Adipose tissue (tissue), 3 donors: ENCODE results near the gene OXCT1. TPM values are rescaled to one million over a fixed set of nuclear protein-coding genes. Genes with fewer than 3 reads are reported as not detected.

Experiments
- H3K27ac ChIP-seq: one replicate; pipeline ENCODE4 v1.5.1; 2013; ENCODE audit warnings: low read depth, low read length
- WGBS, 3 donors: extraction: QIAGEN DNeasy Blood & Tissue Kit; methylation state at CpG; one replicate each; pipeline ENCODE4 v1.1.7; 2013; 5-methylcytosine and 5-hydroxymethylcytosine counted together
- polyA plus RNA-seq, 3 donors: library from polyadenylated mRNA; stranded (reverse); fragments of 200-250 nt; gene quantifications; one replicate each; pipeline ENCODE4 v1.2.3, GENCODE V29; 2013
- donor health status: healthy with polysubstance abuse.
- donor health status: Bipolar disorder and iron deficiency.
- donor health status: healthy.

OXCT1 gene
- 10 to 100 TPM in 2 of 3 donors, 1 to 10 TPM in 1; 6.0 to 69.3 (median 29.8) TPM for polyA plus RNA-seq

DNA sequence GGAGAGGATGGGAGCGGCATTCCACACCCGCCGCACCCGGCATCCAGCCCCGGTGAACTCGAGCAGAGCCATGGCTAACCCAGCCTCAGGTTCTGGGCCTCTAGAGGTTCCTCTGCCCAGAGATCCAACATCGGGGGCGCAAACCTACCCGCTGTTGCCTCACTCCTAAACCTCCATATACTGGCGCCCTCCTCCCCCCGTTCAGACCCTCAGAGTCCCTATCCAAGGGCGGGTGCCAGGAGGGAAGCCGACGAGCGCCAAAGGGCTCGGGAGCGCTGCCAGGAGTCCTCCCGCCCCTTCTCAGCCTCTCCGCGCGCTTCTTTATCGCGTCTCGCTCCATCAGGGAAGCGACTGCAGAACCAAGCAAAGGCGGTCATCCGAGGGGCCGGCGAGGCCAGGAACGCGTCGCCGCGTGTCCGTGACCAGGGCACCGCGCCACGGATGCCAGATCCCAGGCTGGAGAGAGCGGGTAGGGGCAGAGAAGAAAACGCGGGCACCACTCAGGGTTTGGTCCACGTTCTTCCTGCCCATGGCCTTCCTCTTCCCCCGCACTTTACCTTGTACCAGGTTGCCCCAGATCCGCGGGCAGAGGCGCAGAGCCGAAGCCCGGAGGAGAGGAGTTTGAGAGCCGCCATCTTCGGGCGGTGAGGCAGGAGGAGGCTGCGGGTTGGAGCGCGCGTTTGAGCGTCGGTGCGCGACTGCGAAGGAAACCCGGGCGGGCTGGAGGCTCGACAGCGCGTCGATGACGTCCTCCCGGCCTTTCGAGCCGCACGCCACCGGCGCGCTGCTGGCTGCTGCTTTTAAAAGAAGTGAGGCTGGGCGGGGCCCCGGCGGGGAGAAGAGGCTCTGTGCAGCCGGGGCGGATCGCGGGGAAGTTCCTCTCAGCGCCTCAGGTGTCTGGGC is at the start of gene OXCT1:
Gene OXCT1, minus strand, starts transcription at position 702 of the 903 bp plus-strand sequence. Its CDS starts 67 bp downstream, at position 635.
- peak within 1 kb of the TSS; percentile 64 for H3K27ac ChIP-seq
- 0 to 1% (median 0%) methylated on average over 78 to 82 of the region's 82 CpGs for WGBS, 3 donors

GRCh38 chr5:41918105-41918504 is 47.9 kb upstream of the OXCT1 start:
- no peak overlapping the region for H3K27ac ChIP-seq
- 77 to 93% (median 87%) methylated on average over 2 of the region's 2 CpGs for WGBS, 3 donors

- no peak overlapping the region for H3K27ac ChIP-seq
- WGBS, 3 donors, result 88 to 91% (median 91%) methylated on average over 4 of the region's 4 CpGs
Measured at GRCh38 chr5:41908374-41909079, 38.3 kb upstream of the OXCT1 start.

DNA sequence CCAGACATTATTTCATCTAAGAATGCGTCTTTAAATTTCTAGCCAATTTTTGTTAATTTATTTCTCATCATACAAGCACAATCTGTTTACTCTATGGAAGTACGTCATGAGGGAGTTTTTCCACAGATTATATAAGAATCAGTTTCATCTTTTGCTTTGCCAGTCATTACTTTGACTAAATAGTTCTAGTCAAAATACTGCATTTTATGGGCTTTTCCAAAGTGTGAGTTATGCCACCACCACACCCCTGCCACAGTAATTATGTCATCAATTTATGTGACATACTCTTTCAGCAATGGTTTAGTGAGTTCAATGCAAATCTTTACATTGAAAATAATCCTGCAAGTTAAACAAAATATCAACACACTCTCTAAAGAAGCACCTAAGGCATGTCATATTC is 35.9 kb upstream of the OXCT1 start:
- no peak overlapping the region for H3K27ac ChIP-seq
- WGBS, 3 donors, result 87 to 89% (median 87%) methylated on average over 2 of the region's 2 CpGs

DNA sequence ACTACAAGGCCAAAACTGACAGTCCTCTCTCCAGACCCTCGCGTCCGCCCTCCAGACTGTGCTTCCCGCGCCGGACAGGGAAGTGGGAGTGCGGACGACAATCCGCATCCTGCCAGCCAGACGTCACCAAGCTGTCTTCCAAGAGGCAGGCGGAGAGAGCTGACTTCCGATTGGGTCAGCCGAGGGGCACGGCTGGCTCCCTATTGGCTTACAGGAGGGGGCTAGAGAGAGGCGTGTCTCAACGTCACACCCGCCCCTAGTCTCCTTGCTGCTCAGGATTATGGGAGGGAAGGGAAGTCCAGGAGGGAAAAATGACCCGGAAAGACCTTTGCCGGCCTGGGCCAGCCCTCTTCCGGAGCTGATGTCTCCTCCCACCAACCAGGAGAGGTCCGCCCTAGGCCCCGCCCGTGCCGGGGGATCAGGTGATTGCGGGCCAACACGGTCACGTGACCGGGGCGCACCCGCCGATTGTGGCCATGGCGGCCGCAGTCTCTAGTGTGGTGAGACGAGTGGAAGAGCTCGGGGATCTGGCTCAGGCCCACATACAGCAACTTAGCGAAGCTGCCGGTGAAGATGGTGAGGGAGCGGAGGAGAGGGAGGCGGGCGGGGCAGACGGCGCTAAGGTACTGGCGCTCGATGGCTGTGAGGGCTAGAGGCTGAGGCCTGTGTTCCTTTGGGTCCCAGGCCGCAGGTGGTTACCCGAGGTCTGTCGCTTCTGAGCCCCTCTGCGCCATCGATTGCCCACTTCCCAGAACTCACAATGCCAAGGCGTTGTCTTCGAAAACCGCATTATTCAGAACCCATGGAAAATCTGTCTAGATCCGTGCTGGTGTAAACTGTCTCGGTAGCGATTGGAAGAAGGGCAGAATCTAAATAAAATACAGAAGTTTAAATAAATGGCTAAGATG is 33.9 kb upstream of the OXCT1 start, which contains the start of gene RIMOC1:
Gene RIMOC1, plus strand, starts transcription at position 453 of the 908 bp plus-strand sequence. Its CDS starts 24 bp downstream, at position 477.
- 0% methylated on average over 53 to 55 of the region's 55 CpGs for whole genome bisulfite sequencing, 3 donors
- peak within 1 kb of the TSS; percentile 62 for H3K27ac ChIP-seq

DNA sequence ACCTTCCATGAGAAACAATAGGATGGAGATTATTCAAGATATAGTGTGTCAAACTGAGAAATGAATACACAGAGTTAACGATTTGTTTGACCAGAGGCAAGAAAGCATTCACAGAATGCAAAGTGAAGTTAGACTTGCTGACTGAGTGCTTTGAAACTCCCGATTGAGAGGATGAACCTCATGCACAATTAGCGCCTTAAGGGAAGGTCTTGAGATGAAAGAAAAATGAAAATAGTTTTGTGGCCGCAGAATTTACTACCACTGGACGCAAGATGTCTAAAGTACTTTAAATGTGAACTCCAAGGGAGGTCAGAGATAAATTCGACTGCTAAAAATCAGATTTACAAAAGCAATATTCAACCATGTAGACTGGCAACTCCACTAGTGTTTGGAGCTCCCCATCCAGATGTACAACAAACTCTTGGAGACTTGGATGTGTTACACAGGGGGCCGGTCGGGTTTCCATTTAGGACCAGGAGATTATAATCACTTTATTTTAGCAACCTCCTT is 33.2 kb upstream of the OXCT1 start:
- H3K27ac ChIP-seq, result peak overlapping the region; percentile 62
- 37 to 47% (median 42%) methylated on average over 8 of the region's 8 CpGs for WGBS, 3 donors

DNA sequence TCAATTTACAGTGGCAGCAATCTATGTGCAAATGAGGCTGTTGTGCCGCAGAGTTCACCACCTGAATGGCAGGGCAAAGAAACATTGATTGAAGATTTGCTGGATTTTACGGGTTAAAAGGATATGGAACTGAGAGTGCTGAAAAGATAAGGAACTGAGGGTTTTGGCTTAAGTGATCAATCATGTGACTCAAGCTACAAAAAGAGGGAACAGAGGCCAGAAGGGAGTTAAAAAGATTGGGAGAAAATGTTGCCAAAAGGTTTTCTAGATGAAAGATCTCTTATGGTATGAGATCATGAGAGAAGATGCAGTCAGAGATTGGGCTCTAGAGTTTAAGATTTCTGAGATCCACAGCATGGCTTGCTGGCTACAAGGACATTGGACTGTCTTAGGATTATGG is 26.0 kb upstream of the OXCT1 start:
- WGBS, 3 donors, result 12 to 25% (median 17%) methylated on average over 2 of the region's 2 CpGs
- no peak overlapping the region for H3K27ac ChIP-seq

GRCh38 chr5:41893074-41893851 is 23.0 kb upstream of the OXCT1 start:
- WGBS, 3 donors, result 75 to 83% (median 80%) methylated on average over 3 of the region's 3 CpGs
- H3K27ac ChIP-seq, result no peak overlapping the region

- no peak overlapping the region for H3K27ac ChIP-seq
Measured at GRCh38 chr5:41892031-41892430, 21.8 kb upstream of the OXCT1 start.

DNA sequence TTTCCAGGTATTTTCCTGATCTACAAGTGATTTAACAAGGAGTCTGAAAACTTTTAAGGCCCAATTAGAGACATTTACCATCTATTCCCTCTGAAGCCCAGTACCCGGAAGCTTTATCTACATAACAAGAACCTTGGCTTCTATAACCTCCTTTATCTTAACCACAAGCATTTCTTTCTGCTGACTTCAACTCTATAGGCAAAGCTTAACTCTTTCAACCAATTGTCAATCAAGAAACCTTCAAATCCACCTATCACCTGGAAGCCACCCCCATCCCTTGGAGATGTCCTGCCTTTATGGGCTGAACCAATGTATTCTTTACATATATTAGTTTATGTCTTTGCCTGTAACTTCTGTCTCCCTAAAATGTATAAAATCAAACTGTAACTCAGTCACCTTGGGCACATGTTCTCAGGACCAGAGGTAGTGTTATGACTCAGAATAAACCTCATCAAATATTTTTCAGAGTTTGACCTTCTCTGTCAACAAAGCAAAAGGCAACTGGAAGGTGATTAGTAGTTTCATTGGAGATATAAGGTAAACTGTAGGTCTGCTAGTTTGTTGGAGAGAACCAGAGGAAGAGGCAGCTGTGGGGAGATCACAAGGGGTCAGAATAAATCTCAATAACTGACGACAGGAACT is 21.0 kb upstream of the OXCT1 start:
- WGBS, 3 donors, result 42 to 66% (median 60%) methylated on average over 2 of the region's 2 CpGs
- no peak overlapping the region for H3K27ac ChIP-seq

DNA sequence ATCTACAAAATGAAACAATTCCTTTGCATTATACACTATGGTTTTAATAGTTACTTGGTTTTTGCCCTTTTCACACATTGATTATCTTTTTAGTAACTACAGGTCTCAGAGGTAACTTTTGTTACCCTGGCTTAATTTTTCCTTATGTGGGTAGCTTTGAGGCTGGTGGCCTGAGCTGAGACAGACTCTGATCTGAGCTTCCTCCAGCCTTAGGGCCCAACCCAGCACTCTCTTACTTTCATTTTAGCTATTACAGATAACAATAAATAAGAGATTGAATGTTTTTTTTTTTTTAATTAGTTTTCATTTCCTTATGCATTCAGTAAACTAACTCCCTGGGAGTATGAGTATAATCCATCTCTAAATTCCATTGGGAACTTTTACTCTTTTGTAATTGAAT is 15.1 kb upstream of the OXCT1 start:
- H3K27ac ChIP-seq, result no peak overlapping the region

GRCh38 chr5:41883936-41884335 is 13.7 kb upstream of the OXCT1 start:
- no peak overlapping the region for H3K27ac ChIP-seq
- WGBS, 3 donors, result 91 to 94% (median 92%) methylated on average over 2 of the region's 2 CpGs

GRCh38 chr5:41883243-41883642 is 13.0 kb upstream of the OXCT1 start:
- H3K27ac ChIP-seq, result no peak overlapping the region
- WGBS, 3 donors, result 68 to 82% (median 81%) methylated on average over 3 of the region's 3 CpGs

- 70 to 78% (median 75%) methylated on average over 5 of the region's 5 CpGs for WGBS, 3 donors
- no peak overlapping the region for H3K27ac ChIP-seq
Measured at GRCh38 chr5:41882765-41883164, 12.5 kb upstream of the OXCT1 start.

DNA sequence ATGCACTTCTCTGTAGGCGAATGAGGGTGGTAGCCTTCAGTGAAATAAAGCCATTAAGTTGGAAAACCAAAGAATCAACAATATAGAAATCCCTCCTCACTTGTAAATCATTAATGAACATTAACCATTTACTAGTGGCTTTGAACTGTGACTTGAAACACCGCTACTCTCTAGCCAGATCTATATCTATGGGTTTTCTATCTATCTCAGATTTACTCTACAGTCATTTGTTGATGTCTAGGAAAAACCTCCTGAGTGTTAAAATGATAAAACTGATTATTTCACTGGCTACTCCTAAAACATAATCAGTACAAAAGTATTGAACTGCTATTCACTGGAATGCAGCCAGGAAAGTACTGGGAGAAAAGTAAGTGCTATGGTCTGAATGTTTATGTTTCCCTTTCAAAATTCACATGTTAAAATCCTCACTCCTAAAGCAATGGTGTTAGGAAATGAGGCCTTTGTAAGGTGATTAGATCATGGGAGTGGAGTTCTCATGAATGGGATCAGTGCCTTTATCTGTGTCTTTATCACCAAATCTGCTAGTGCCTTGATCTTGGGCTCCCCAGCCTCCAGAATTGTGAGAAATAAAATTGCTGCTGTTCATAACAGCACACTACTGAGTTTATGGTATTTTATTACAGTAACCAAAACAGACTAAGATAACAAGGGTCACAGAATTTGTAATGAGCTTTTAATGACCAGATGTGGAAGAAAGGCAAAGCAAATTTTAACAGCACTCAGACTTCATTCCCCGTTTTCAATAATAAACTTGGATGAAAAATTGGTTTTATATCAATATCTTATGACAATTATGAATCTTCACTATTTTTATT is 8.6 kb upstream of the OXCT1 start:
- no peak overlapping the region for H3K27ac ChIP-seq
- WGBS, 3 donors, result 45 to 86% (median 82%) methylated on average over 3 of the region's 3 CpGs

- WGBS, 3 donors, result 82 to 87% (median 82%) methylated on average over 2 of the region's 2 CpGs
- H3K27ac ChIP-seq, result no peak overlapping the region
Measured at GRCh38 chr5:41878173-41878572, 7.9 kb upstream of the OXCT1 start.
